ENCODE data around the gene WWP2.
"Not testable (repeated sequence)": the region's sequence is repeated elsewhere in the genome, so short reads cannot be mapped to it uniquely, and the experiment has no call there.

Gene WWP2

GRCh38 chr16:69833357-69834282 is 71.5 kb downstream of the WWP2 start:
- DNase-seq = no peak

- DNase-seq = no peak
Observed at GRCh38 chr16:69834807-69835466, 72.8 kb downstream of the WWP2 start.

GRCh38 chr16:69836257-69836656 is 74.1 kb downstream of the WWP2 start:
- no peak for DNase-seq

- DNase-seq = no peak
Observed at GRCh38 chr16:69837380-69837779, 75.2 kb downstream of the WWP2 start.

GRCh38 chr16:69838489-69838888 is 76.4 kb downstream of the WWP2 start:
- no peak for DNase-seq

GRCh38 chr16:69839240-69839688 is 77.1 kb downstream of the WWP2 start:
- no peak for DNase-seq

GRCh38 chr16:69839798-69840409 is 77.8 kb downstream of the WWP2 start:
- no peak for DNase-seq

DNA sequence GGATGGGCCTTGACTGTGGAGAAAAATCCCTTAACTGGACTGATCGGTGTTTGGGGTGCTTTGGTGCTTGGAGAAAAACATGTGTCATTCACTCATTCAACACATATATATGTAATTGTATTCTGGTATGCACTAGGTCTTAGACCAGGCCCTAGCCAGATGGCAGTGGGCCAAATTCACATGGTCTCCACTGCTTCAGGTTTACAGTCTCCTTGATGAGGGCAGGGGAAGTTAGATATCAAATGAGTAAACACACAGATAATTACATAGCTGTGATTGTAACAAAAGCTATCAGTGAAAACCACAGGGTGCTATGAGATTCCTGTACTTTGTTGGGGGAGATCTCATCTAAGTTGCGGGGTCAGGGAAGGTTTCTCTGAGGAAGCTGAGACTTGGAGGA is 78.8 kb downstream of the WWP2 start:
- no peak for DNase-seq

GRCh38 chr16:69844441-69844840 is 82.3 kb downstream of the WWP2 start:
- DNase-seq = no peak

DNA sequence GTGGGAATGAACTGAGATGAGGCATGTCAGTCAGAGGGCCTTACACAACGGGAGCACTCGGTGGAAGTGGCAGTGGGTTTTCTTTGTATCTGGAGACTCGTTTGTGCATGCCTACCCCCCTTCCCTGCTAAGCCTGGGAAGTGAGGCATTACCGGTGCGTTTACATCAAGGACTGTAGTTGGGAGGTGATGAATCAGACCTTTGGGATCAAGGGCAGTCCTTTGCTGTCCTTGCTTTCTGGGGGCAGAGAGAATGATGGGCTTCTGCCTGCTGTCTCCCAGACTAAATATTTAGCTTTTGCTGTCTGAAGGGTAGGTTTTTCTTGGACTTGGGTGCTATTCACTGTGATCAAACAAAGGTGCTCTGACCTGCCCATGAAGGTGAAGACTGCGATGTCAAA is 83.0 kb downstream of the WWP2 start:
- DNase-seq = no peak

DNA sequence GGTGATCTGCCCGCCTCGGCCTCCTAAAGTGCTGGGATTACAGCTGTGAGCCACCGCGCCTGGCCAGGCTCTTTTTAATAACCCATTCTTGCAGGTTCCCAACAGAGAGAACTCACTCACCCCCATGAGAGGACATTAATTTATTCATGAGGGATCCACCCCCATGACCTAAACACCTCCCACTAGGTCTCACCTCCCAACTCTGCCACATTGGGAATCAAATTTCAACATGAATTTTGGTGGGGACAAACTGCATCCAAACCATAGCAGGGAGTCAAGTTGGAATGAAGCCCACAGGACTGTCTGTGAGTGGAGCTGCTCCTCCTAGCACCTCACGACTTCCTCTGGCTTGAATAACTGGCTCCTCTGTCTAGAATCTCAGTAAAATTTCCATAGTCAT is 85.5 kb downstream of the WWP2 start:
- DNase-seq = no peak

DNA sequence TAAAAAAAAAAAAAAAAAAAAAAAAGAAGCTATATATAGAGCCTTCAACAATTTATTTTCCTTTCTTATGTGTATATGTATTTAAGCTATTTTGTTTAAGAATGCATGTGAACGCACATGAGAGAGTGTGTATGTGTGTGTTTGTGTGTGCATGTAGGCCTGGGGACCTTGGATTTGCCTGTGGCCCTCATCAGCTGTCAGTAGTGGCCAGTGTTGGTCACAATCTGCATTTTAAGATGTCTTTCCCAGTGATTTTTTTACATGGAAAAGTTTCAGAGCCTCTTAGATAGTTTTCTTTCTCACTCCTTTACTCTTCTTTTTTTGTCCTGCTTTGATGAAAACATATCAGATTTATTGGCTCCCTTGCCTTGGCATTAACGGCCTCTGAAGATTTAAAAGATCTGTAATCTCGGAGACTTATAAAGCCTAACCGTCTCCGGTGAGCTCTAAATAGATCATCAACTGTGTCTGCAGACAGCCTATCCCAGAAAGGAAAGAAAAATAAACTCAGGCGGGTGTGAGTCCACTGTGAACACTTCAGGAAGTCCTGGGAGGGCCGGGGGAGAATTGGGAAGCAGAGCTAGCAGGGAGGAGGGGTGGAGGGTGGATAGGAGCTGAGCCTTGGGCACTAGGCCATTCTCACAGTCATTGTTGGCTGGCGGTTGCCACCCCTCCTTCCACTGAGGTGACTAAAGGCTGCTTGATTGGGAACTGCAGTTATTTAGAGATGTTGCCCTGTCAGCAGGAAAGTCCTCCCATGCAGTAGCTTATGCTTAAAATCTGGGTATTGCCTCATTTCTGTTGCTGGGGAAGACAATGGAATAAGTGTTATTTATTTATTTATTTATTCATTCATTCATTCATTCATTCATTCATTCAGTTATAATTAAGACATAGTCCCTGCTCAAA is 86.8 kb downstream of the WWP2 start:
- DNase-seq = no peak

- DNase-seq = no peak
Observed at GRCh38 chr16:69851491-69852240, 89.5 kb downstream of the WWP2 start.

- no peak for DNase-seq
Observed at GRCh38 chr16:69852815-69853214, 90.7 kb downstream of the WWP2 start.

GRCh38 chr16:69853481-69853880 is 91.3 kb downstream of the WWP2 start:
- no peak for DNase-seq

DNA sequence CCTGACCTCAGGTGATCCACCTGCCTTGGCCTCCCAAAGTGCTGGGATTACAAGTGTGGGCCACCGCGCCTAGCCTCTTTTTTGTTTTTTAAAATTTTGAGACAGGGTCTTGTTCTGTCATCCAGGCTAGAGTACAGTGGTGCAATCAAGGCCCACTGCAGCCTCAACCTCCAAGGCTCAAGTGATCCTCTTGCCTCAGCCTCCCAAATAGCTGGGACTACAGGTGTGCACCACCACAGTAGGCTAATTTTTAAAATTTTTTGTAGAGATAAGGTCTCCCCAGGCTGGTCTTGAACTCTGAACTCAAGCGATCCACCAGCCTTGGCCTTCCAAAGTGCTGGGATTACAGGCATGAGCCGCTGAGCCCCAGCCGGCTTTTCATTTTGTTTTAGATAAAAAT is 92.6 kb downstream of the WWP2 start:
- not testable (repeated sequence) for DNase-seq

DNA sequence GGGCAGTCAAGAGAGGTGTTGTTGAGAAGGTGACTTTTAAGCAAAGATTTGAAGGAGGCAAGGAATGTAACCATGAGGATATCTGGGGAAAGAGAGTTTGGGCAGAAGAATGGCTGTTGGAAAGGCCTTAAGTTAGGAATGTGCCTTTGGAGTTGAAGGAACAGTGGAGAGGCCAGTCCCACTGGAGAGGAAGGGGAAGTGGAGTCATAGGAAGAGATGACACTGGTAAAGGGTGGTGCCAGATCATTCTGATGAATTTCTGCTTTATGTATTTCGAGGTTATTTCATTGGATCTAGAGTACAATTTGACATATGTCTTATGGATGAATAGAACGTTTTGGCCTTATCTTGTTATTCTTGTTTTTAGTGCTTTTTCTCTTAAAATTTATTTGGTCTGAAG is 93.5 kb downstream of the WWP2 start:
- DNase-seq = no peak

DNA sequence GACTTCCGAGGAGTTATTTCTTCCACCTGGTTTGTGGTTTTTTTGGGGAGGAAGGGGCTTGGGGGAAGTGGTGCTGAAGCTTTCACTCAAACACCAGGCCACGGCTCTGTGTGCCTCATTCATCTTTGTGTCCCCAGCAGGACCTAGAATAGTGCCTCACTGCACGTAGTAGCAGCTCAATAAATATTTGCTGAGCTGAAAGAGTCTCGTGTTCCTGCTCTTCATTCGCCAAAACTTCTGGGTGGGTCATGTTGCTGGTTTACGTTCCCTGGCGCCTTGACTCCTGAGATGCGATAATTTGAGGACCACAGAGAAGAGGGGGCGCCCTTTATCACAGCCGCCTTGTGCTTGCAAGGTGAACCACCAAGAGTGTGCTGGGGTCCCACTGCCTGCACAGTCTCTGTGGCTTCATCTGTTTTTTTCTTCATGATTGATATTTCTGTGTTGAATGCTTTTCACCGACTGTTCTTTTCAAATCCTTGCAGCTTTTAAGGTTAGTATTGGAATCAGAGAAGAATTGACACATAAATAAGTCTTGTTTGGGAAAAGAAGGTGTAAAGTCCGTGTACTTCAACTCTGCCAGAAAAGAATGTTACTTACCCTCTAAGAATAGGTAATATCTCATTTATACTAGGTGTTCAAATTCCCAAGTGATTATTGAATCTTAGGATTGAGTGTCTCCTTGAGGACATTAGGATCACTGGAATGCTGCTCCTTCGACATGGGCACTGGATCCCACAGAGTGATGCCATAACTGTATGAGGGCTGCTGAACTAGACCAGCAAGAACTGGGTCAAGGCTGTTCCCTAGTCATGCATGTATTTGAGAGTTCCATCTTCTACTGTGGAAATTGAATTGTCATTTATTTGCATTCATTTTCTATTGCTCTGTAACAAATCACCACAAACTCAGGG is 96.3 kb downstream of the WWP2 start:
- no peak for DNase-seq

GRCh38 chr16:69859105-69859989 is 97.2 kb downstream of the WWP2 start:
- no peak for DNase-seq
